Measurements from ENCODE around the gene GRIN3B. TPM values are rescaled to one million over a fixed set of nuclear protein-coding genes. Genes with fewer than 3 reads are reported as not detected.

The GRIN3B gene
- total RNA-seq, 1 donor from 2014 or later: not detected

- ATAC-seq: no peak
- no peak for DNase-seq (ENCODE audit: low spot score)
These were observed 54.1 kb downstream of the GRIN3B start for GRCh38 chr19:1054102-1055027.

DNA sequence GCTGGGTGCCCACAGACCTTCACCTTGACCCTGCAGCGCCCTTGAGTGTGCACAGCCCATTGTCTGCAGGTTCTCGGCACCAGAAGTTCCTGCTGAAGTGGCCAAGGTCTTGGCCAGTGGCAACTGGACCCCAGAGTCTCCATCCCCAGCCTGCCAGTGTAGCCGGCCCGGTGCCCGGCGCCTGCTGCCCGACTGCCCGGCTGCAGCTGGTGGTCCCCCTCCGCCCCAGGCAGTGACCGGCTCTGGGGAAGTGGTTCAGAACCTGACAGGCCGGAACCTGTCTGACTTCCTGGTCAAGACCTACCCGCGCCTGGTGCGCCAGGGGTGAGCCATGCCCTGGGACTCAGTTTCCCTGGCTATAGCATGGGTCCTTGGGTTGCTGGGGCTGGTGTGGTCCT is 54.8 kb downstream of the GRIN3B start:
- DNase-seq (ENCODE audit: low spot score): no peak
- ATAC-seq: no peak

DNA sequence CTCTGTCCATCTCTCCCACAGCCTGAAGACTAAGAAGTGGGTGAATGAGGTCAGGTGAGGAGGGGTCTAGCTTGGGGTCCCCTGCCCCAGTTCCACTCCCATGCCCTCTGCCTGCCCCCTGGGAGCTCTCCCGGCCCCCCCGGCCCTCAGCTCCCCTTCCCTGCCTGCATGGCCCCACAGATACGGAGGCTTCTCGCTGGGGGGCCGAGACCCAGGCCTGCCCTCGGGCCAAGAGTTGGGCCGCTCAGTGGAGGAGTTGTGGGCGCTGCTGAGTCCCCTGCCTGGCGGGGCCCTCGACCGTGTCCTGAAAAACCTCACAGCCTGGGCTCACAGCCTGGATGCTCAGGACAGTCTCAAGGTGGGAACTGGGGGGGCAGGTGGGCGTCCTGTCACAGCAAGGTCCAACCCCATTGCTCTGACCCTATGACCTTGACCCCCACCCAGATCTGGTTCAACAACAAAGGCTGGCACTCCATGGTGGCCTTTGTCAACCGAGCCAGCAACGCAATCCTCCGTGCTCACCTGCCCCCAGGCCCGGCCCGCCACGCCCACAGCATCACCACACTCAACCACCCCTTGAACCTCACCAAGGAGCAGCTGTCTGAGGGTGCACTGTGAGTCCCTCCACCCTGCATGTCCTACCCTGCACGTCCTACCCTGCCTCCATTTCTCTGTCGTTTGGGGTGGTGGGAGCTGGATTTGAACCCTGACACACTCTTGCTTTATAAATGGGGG is 55.8 kb downstream of the GRIN3B start:
- ATAC-seq (no peak), DNase-seq (ENCODE audit: low spot score) (no peak)

DNA sequence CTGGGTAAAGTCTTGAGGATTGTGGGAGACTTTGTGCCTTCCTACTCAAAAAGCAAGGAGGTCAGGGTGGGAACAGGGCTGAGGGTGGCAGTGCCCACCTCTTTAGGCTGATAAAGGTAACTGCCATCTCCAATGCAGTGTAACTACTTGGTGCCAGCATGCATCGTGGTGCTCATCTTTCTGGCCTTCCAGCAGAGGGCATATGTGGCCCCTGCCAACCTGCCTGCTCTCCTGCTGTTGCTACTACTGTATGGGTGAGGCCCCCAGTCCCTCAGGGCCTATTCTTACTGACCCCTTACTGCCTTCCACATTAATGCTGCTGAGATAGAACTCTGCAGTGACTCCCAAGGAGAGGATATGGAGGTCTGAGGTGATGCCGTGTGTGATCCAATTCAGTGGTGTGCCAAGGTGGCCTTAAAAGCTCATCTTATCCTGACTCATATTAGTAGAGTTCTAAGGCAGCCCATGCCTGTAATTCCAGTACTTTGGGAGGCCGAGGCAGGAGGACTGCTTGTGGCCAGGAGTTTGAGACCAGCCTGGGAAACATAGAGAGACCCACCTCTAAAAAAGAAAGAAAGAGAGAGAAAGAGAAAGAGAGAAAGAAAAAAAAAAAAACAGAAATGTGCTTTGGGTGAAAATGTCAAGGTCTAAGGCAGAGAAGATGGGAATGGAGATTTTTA is 57.1 kb downstream of the GRIN3B start:
- ATAC-seq (peak; percentile 80), DNase-seq (ENCODE audit: low spot score) (no peak)

DNA sequence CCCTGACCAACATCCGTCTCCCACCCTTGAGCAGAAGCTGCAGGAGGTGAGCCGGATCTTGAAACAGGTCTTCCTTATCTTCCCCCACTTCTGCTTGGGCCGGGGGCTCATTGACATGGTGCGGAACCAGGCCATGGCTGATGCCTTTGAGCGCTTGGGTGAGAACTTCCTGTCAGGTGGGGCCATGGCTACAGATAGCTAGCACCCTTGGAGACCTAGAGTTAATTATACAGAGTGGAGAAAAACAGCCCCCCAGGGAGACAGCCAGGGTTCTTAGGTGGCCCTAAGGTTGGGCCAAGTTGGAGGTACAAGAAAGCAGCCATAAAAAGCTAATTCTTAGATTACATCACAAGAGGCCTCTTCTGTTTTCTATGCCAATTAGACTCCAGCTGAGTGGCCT is 57.9 kb downstream of the GRIN3B start:
- no peak for ATAC-seq
- no peak for DNase-seq (ENCODE audit: low spot score)

Other genes with a start within 250 kb of the GRIN3B start
- gene MISP, start 249.3 kb upstream of the GRIN3B start, total RNA-seq: 0.18 TPM
- 115 TPM for gene PTBP1, start 203.0 kb upstream of the GRIN3B start, total RNA-seq
- not detected for gene PLPPR3, start 178.5 kb upstream of the GRIN3B start, total RNA-seq
- gene AZU1, start 172.6 kb upstream of the GRIN3B start, total RNA-seq: 0.60 TPM
- 0.23 TPM for gene PRTN3, start 159.4 kb upstream of the GRIN3B start, total RNA-seq
- 0.58 TPM for gene ELANE, start 148.1 kb upstream of the GRIN3B start, total RNA-seq
- 6.1 TPM for gene CFD, start 140.8 kb upstream of the GRIN3B start, total RNA-seq
- 36.3 TPM for gene MED16, start 107.2 kb upstream of the GRIN3B start, total RNA-seq
- not detected for gene RNU6-9, start 106.9 kb upstream of the GRIN3B start, total RNA-seq
- 20.9 TPM for gene R3HDM4, start 87.2 kb upstream of the GRIN3B start, total RNA-seq
- gene KISS1R, start 83.1 kb upstream of the GRIN3B start, total RNA-seq: not detected
- 3.6 TPM for gene ARID3A, start 74.4 kb upstream of the GRIN3B start, total RNA-seq
- gene WDR18, start 16.1 kb upstream of the GRIN3B start, total RNA-seq: 34.7 TPM
- gene TMEM259, start 20.7 kb downstream of the GRIN3B start, total RNA-seq: 117 TPM
- not detected for gene RNU6-2, start 21.1 kb downstream of the GRIN3B start, total RNA-seq
- 23.2 TPM for gene CNN2, start 26.2 kb downstream of the GRIN3B start, total RNA-seq
- gene ABCA7, start 39.7 kb downstream of the GRIN3B start, total RNA-seq: 10.4 TPM
- 5.1 TPM for gene ARHGAP45, start 66.7 kb downstream of the GRIN3B start, total RNA-seq
- gene POLR2E, start 95.0 kb downstream of the GRIN3B start, total RNA-seq: 143 TPM
- gene GPX4, start 103.6 kb downstream of the GRIN3B start, total RNA-seq: 247 TPM
- 22.6 TPM for gene SBNO2, start 173.8 kb downstream of the GRIN3B start, total RNA-seq
- gene STK11, start 205.4 kb downstream of the GRIN3B start, total RNA-seq: 33.1 TPM
- gene CBARP, start 237.6 kb downstream of the GRIN3B start, total RNA-seq: 0.38 TPM
- gene ATP5F1D, start 241.3 kb downstream of the GRIN3B start, total RNA-seq: 282 TPM
- 51.7 TPM for gene MIDN, start 248.2 kb downstream of the GRIN3B start, total RNA-seq

All from left lobe of liver (tissue), 2 donors.